HT-29 (cell line): ENCODE measurements around the gene ZNF586. TPM values are rescaled to one million over a fixed set of nuclear protein-coding genes. Genes with fewer than 3 reads are reported as not detected.
"Not testable (repeated sequence)": the region's sequence is repeated elsewhere in the genome, so short reads cannot be mapped to it uniquely, and the experiment has no call there.

ENCODE experiments used
- DNase-seq: peaks from one replicate; pipeline ENCODE4 v3.0.0-alpha.2; 2015; ENCODE audit warnings: low spot score
- total RNA-seq: library from RNA; depleted of rRNA; stranded (reverse); fragments of >200 nt; shearing (Covaris generic); gene quantifications from 2 replicates; pipeline ENCODE4 v1.2.3, GENCODE V29; 2014; rRNA removed

The ZNF586 gene
- total RNA-seq, 1 experiment from 2014 or later = 18.3 TPM

GRCh38 chr19:57821501-57821900 lies 52.0 kb downstream of the ZNF586 start:
- not testable (repeated sequence) for DNase-seq

- not testable (repeated sequence) for DNase-seq
Measured at GRCh38 chr19:57823155-57823554, 53.7 kb downstream of the ZNF586 start.

- DNase-seq = not testable (repeated sequence)
Measured at GRCh38 chr19:57823608-57824007, 54.1 kb downstream of the ZNF586 start.

- DNase-seq = no peak
Measured at GRCh38 chr19:57825511-57825910, 56.0 kb downstream of the ZNF586 start.

GRCh38 chr19:57829316-57829715 lies 59.8 kb downstream of the ZNF586 start:
- no peak for DNase-seq

GRCh38 chr19:57830071-57830602 lies 60.7 kb downstream of the ZNF586 start, which contains the start of gene ZNF587B:
TSS of gene ZNF587B (plus strand) at chr19:57830299. CDS start at chr19:57830529, 230 bp downstream.
- peak; percentile 80 for DNase-seq

Other genes with a start within 250 kb of the ZNF586 start
- gene ZNF549, start 242.3 kb upstream of the ZNF586 start, total RNA-seq = not detected in 2 replicates
- gene ZNF550, start 209.8 kb upstream of the ZNF586 start, total RNA-seq = 1.1 and 6.1 TPM in 2 replicates
- 2.5 and 3.1 TPM in 2 replicates for gene ZNF416, start 190.8 kb upstream of the ZNF586 start, total RNA-seq
- 0.23 TPM in 1 of 2 replicates, not detected in the other for gene ZIK1, start 185.5 kb upstream of the ZNF586 start, total RNA-seq
- 2.7 and 5.7 TPM in 2 replicates for gene ZNF530, start 169.8 kb upstream of the ZNF586 start, total RNA-seq
- gene ZNF134, start 155.4 kb upstream of the ZNF586 start, total RNA-seq = not detected in 2 replicates
- gene ZNF211, start 136.5 kb upstream of the ZNF586 start, total RNA-seq = 2.7 and 8.1 TPM in 2 replicates
- not detected in 2 replicates for gene ZSCAN4, start 100.7 kb upstream of the ZNF586 start, total RNA-seq
- gene ZNF551, start 87.7 kb upstream of the ZNF586 start, total RNA-seq = 25.5 and 26.5 TPM in 2 replicates
- gene ZNF154, start 60.5 kb upstream of the ZNF586 start, total RNA-seq = 0.05 TPM in 1 of 2 replicates, not detected in the other
- gene ZNF671, start 42.1 kb upstream of the ZNF586 start, total RNA-seq = not detected in 2 replicates
- 11.4 and 14.6 TPM in 2 replicates for gene ZNF776, start 22.9 kb upstream of the ZNF586 start, total RNA-seq
- 17.3 and 22.3 TPM in 2 replicates for gene ZNF552, start 45.2 kb downstream of the ZNF586 start, total RNA-seq
- 32.1 and 40.0 TPM in 2 replicates for gene ZNF587B, start 60.6 kb downstream of the ZNF586 start, total RNA-seq
- 33.7 and 39.4 TPM in 2 replicates for gene ZNF587, start 80.2 kb downstream of the ZNF586 start, total RNA-seq
- 8.6 and 11.1 TPM in 2 replicates for gene ZNF814, start 119.4 kb downstream of the ZNF586 start, total RNA-seq
- gene ZNF417, start 146.9 kb downstream of the ZNF586 start, total RNA-seq = 9.4 and 9.8 TPM in 2 replicates
- gene ZNF418, start 165.7 kb downstream of the ZNF586 start, total RNA-seq = not detected in 2 replicates
- gene ZNF256, start 178.0 kb downstream of the ZNF586 start, total RNA-seq = not detected in 2 replicates
- not detected in 2 replicates for gene C19orf18, start 204.9 kb downstream of the ZNF586 start, total RNA-seq
- gene ZNF606, start 233.1 kb downstream of the ZNF586 start, total RNA-seq = not detected in 2 replicates